K562 (cell line): ENCODE measurements around the gene DNAJB13.

Experiments used
- ARID3B ChIP-seq: fragments of 250-450 bp; sonication (Bioruptor Pico); IDR thresholded peaks from 2 replicates; pipeline ENCODE4 v1.4.0; 2020; ENCODE audit warnings: borderline replicate concordance
- CHD1 ChIP-seq: fragments of 200-600 bp; sonication (generic); IDR thresholded peaks from one replicate; pipeline ENCODE4 v1.6.1; 2012; ENCODE audit warnings: mild to moderate bottlenecking, moderate library complexity, low read length, inconsistent platforms
- MXI1 ChIP-seq: IDR thresholded peaks from 2 replicates; pipeline ENCODE4 v1.6.1; 2011; ENCODE audit warnings: low read depth, mild to moderate bottlenecking, improper control_type of control experiment, low read length
- NKRF ChIP-seq: fragments of 450-650 bp; IDR thresholded peaks from 2 replicates; pipeline ENCODE4 v1.6.1; 2016; ENCODE audit warnings: borderline replicate concordance
- POLR2A ChIP-seq: fragments of 450-650 bp; conservative IDR thresholded peaks from 2 replicates; pipeline ENCODE4 v1.6.1; 2016
- POLR2AphosphoS2 ChIP-seq: IDR thresholded peaks from 2 replicates; pipeline ENCODE4 v1.6.1; 2012; ENCODE audit warnings: low read length, improper control_type of control experiment
- SRSF1 ChIP-seq: fragments of 200-400 bp; formaldehyde crosslinking; IDR thresholded peaks from 2 replicates; pipeline ENCODE4 v1.6.1; 2017; ENCODE audit warnings: mild to moderate bottlenecking, low read depth, low read length, moderate library complexity
- TFAM ChIP-seq: fragments of 250-450 bp; sonication (Bioruptor Pico); conservative IDR thresholded peaks from 2 replicates; pipeline ENCODE4 v1.5.0; 2021; ENCODE audit warnings: mild to moderate bottlenecking, moderate library complexity
- ZBED1 ChIP-seq: IDR thresholded peaks from 2 replicates; pipeline ENCODE4 v1.6.1; 2014
- ZFP36 ChIP-seq: fragments of 150-350 bp; IDR thresholded peaks from 2 replicates; pipeline ENCODE4 v1.6.1; 2018; ENCODE audit warnings: low read length, low read depth; ENCODE audit not compliant: partially characterized antibody
- ZNF584 ChIP-seq: fragments of 200-800 bp; sonication (Bioruptor generic); IDR thresholded peaks from 2 replicates; pipeline ENCODE4 v1.6.1; 2016; ENCODE audit warnings: low read depth, mild to moderate bottlenecking, missing genetic modification characterization, missing compliant biosample characterization

GRCh38 chr11:73931039-73931645 is 19.7 kb upstream of the DNAJB13 start:
- no peak for TF ChIP-seq MXI1
- TF ChIP-seq POLR2A: no peak
- no peak for TF ChIP-seq SRSF1
- TF ChIP-seq TFAM (CRISPR knock-in tag): no peak
- TF ChIP-seq CHD1: no peak
- no peak for TF ChIP-seq NKRF
- no peak for TF ChIP-seq POLR2AphosphoS2
- TF ChIP-seq ZBED1: no peak
- TF ChIP-seq ARID3B: no peak
- no peak for TF ChIP-seq ZNF584 (CRISPR knock-in tag)
- TF ChIP-seq ZFP36: no peak
